Activated T-helper 17 cell treated with anti-CD3 and anti-CD28 coated beads, Interleukin-2, amount 50 U/mL, for 72 hours (primary cell): ENCODE data around the gene KIF3A. TPM values are rescaled to one million over a fixed set of nuclear protein-coding genes. Genes with fewer than 3 reads are reported as not detected.

Experiments
- ATAC-seq: fragments of 150-1000 bp; cut with Tn5 transposase; replicated peaks from 2 replicates; pipeline ENCODE4 v1.10.0; 2021; ENCODE audit warnings: mild to moderate bottlenecking, moderate library complexity
- H3K27ac Mint-ChIP-seq: one replicate; pipeline ENCODE4 v1.8.0; 2022; ENCODE audit warnings: mixed read lengths
- H3K27me3 Mint-ChIP-seq: one replicate; pipeline ENCODE4 v1.8.0; 2022; ENCODE audit warnings: mixed read lengths
- H3K36me3 Mint-ChIP-seq: one replicate; pipeline ENCODE4 v1.8.0; 2022; ENCODE audit warnings: low read depth, mild to moderate bottlenecking, mixed read lengths
- H3K4me1 Mint-ChIP-seq: one replicate; pipeline ENCODE4 v1.8.0; 2022; ENCODE audit warnings: mixed read lengths
- H3K4me3 Mint-ChIP-seq: one replicate; pipeline ENCODE4 v1.8.0; 2022; ENCODE audit warnings: mild to moderate bottlenecking, mixed read lengths
- H3K9me3 Mint-ChIP-seq: one replicate; pipeline ENCODE4 v1.8.0; 2022; ENCODE audit warnings: mixed read lengths
- total RNA-seq, 2 donors: library from RNA; stranded (reverse); gene quantifications; one replicate each; pipeline ENCODE4 v1.2.3, GENCODE V29; 2022

KIF3A gene
- total RNA-seq, 2 donors from 2014 or later: 8.3 to 13.9 TPM

DNA sequence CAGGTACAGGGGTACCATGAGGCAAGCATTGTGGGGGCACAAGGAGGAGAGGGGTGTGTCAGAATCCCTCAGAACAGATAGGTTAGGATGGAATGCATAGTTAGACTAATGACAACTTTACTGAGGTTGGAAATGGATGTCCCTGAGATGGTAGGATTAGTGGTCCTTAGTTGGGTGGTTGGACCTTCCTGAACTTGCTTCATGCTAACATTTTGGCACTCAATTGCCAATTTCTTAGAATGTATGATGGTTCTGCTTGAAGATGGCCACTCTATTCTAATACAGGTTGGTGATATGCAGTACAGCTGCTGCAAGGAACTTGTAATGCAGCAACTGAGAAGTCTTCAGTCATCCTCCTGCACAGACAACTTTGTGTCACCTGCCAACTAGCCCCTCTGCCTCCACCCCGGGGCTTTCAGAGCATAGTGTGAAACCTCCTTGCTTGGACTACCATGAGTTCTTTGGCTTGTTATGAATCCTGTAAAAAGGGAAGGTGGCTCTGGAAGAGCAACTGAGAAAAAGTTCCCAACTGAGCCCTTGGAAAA, 15.3 kb upstream of the KIF3A start:
- Mint-ChIP-seq H3K36me3 (peaks cover 25% of the 10 kb centered on the region), H3K4me3 (no peak overlapping the region), H3K9me3 (no peaks in the 10 kb centered on the region), H3K4me1 (peaks cover 25% of the 10 kb centered on the region), H3K27me3 (no peaks in the 10 kb centered on the region), H3K27ac (peak overlapping the region; percentile 76)
- ATAC-seq: no peak

DNA sequence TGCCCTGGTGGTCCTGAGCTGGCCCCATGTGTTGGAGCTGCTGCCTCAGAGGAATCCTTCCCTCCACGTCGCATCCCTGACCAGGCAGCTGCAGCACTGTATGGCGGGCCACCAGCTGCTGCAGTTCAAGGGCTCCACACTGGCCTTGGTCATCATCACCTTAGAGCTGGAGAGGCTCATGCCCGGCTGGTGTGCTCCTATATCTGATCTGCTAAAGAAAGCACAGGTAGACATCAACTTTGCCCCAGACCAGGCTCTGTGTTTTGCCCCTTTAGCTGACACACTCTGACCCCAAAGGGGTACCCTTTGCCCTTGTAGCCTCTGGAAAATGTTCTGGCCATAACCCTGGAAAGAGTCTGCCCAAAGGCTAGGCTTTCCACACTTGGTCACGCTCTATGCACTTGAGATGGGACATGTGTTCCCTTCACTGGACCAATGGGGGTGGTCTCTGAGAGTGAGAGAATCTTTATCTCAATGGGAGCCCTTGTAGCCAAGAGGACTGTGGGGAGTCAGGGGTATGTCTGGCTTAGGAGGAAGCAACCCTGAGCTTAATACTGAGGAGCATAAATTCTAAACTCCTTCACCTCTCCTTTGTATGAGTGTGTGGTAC, 14.7 kb upstream of the KIF3A start:
- Mint-ChIP-seq H3K4me3 (peak overlapping the region; percentile 39), H3K4me1 (peaks cover 25% of the 10 kb centered on the region), H3K27ac (peak overlapping the region; percentile 76), H3K36me3 (peaks cover 25% of the 10 kb centered on the region), H3K9me3 (no peaks in the 10 kb centered on the region), H3K27me3 (no peaks in the 10 kb centered on the region)
- ATAC-seq: no peak

DNA sequence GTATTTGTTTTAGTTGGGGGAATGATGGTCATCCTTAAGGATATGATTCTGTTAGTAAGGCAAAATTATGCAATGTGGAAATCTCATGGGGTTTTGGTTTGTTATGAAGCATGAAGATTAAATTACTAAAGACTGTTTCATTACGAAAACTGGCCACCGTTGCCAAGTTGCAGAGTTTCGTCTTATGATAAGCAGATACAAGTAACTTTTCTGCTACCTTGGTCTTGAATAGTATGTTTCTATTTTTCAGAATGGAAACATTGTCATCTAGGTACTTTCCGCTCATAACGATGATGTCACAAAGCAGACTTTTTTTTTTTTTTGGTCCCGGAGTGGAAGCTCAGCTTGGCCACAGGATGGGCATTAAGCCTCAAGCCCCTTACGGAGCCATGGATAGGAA, 14.1 kb upstream of the KIF3A start:
- Mint-ChIP-seq H3K4me3 (peak overlapping the region; percentile 39), H3K27me3 (no peaks in the 10 kb centered on the region), H3K27ac (peak overlapping the region; percentile 76), H3K36me3 (peaks cover 25% of the 10 kb centered on the region), H3K9me3 (no peaks in the 10 kb centered on the region), H3K4me1 (peaks cover 25% of the 10 kb centered on the region)
- peak; percentile 67 for ATAC-seq

DNA sequence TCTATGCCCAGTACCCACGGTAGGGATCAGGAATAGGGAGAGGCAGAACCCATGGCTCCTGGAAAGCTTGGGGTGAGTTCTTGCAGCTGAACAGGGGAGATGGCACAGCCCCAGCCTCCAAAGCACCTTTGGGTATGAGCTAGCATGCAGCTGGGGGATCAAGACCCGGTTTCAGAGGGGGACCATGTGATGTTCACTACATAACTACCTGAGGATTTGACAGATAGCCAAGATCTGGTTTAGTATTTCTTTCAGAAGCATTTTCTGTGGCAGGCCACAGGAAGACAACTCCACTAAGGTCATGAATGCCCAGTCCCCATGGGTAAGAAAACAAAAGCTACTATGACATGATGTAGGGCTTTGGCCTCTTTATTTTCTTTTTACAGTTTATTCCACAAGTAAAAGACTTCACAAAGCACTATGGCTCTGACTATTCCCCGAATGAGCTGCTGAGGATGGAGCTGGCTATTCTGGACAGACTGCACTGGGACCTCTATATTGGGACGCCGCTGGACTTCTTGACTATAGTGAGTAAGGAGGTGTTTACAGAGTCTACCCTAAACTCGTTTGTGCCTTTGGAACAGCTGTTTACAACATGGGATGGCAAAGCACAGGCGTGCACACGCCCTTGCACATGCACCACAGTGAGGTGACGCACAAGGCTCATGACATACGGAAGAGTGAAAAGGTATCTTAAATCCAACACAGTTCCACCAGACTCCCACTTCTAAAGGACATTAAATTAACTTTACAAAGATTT, 13.3 kb upstream of the KIF3A start:
- peaks cover 24% of the 10 kb centered on the region for H3K36me3 Mint-ChIP-seq
- H3K4me3 Mint-ChIP-seq: peak overlapping the region; percentile 39
- H3K27ac Mint-ChIP-seq: peak overlapping the region; percentile 76
- H3K27me3 Mint-ChIP-seq: no peaks in the 10 kb centered on the region
- no peaks in the 10 kb centered on the region for H3K9me3 Mint-ChIP-seq
- peak; percentile 5 for ATAC-seq
- H3K4me1 Mint-ChIP-seq: peaks cover 25% of the 10 kb centered on the region

DNA sequence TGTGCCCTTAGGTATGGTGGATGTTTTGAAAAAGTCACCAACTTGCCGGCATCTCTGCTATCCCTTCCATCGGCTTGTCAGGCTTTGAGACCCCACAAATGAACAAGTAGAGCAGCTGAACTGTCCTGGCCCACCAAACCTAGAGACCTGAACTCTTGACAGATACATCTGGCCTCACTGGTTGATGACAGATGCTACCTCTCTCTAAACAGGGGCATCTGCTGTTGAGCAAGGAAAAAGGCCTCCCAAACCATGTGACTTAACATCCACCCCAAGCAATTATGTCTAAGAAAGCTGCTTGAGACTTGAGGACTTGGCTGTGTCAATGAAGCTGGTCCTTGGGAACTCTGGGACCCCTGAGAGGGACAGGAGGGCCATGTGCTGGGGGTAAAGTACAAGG, 12.2 kb upstream of the KIF3A start:
- H3K36me3 Mint-ChIP-seq: peaks cover 18% of the 10 kb centered on the region
- H3K4me1 Mint-ChIP-seq: peaks cover 25% of the 10 kb centered on the region
- H3K27ac Mint-ChIP-seq: peak overlapping the region; percentile 76
- H3K4me3 Mint-ChIP-seq: no peak overlapping the region
- ATAC-seq: no peak
- H3K9me3 Mint-ChIP-seq: no peaks in the 10 kb centered on the region
- no peaks in the 10 kb centered on the region for H3K27me3 Mint-ChIP-seq

DNA sequence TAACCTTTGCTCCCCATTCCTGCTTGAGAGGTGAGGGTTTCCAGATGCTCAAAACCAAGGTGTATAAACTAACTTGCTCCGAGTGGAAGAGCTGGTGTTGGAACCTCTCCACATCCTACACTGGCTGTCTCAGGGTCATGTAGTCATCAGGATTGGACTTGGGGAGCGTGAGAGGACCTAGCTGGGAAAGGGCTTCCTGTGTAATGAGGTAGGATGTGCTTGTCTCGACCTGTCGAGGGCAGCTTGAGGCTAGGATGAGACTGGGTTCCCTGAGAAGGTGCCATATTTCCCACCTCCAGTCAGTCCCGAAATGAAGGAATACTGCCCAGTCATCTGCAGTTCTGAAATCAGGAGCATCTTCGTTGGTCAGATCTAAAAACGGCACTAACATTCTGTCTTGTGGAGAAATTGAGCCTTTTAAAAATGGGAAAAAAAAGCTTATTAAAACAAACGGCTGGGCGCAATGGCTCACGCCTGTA, 11.2 kb upstream of the KIF3A start:
- peak overlapping the region; percentile 28 for H3K27ac Mint-ChIP-seq
- peak overlapping the region; percentile 54 for H3K4me3 Mint-ChIP-seq
- ATAC-seq: no peak
- H3K4me1 Mint-ChIP-seq: peaks cover 23% of the 10 kb centered on the region
- H3K36me3 Mint-ChIP-seq: peaks cover 15% of the 10 kb centered on the region
- H3K9me3 Mint-ChIP-seq: no peaks in the 10 kb centered on the region
- no peaks in the 10 kb centered on the region for H3K27me3 Mint-ChIP-seq

DNA sequence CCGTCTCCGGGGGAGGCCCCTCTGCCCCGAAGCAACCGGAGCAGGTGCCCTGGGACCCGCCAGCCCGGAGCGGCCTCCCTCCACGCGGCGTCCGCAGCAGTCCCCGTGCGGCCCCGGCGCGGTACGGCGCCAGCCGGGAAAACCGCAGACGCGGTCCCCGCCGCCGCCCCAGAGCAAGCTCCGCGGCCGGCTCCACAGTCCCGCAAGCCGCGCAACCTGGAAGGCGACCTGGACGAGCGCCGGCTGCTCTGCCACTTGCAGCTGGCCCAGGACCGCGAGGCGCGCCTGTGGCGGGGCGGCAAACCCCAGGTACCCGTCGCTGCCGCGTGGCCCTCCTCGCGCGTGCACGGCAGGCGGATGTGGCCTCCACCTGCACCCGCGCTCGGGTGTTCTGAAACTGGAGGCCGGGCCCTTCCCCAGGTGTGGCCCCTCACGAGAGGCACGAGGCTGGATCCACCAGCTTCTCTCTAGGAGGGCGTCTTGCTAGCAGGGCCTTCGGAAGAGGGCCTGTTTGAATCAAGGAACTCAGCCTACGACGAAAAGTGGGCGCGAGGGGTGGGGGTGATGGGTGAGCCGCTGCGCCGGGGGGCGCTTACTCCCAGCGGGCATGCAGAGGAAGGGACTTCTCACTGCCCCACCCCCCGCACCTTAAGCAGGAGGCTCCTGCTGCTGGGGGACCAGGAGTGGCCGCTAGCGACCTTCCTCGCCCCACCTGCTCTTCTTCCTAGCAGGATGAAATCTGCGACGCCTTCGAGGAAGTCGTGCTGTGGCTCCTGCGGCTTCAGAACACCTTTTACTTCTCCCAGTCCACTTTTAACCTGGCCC, 10.5 kb upstream of the KIF3A start:
- ATAC-seq: peak; percentile 7
- no peaks in the 10 kb centered on the region for H3K9me3 Mint-ChIP-seq
- peak overlapping the region; percentile 54 for H3K4me3 Mint-ChIP-seq
- no peaks in the 10 kb centered on the region for H3K27me3 Mint-ChIP-seq
- H3K36me3 Mint-ChIP-seq: peaks cover 9% of the 10 kb centered on the region
- H3K4me1 Mint-ChIP-seq: peaks cover 20% of the 10 kb centered on the region
- peak overlapping the region; percentile 28 for H3K27ac Mint-ChIP-seq

DNA sequence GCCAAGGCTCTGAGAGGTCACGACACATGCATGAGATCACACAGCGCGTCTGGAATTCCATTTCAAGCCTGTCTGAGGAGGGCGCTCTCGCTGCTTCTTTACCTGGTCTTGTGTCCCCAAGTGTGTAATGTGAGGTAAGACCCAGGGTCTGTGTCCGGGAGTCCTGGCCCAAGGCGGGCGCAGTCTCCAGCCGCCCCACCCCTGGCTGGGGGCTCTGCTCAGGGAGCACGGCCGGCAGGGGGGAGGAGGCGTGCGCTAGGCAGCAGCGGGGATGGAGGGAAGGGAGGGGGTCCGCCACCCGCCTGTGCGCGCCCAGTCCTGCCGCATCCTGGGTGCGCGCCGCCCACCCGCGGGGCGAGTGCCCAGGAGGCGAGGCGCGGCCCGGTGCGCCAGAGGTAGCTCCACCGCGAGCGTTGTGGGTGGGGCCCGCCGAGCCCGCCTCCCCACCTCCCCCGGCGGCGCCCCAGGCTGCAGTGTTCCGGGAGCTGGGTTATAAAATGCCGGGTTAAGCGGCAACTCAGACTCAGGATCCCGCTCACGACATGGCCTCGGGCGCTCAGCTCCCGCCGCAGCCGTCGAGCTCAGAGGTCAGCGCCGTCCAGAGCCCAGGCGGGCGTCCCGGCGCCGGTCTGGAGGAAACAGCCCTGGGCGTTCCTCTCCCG, 9.7 kb upstream of the KIF3A start, which contains the start of gene CCNI2:
Gene CCNI2 (plus strand): TSS at position 473 of the 662 bp plus-strand sequence. CDS start 70 bp downstream, at position 543.
- H3K9me3 Mint-ChIP-seq: no peaks in the 10 kb centered on the region
- ATAC-seq: peak; percentile 74
- H3K4me1 Mint-ChIP-seq: peaks cover 17% of the 10 kb centered on the region
- no peaks in the 10 kb centered on the region for H3K27me3 Mint-ChIP-seq
- H3K4me3 Mint-ChIP-seq: peak within 1 kb of the TSS; percentile 77
- H3K36me3 Mint-ChIP-seq: peaks cover 9% of the 10 kb centered on the region
- H3K27ac Mint-ChIP-seq: peak within 1 kb of the TSS; percentile 72

DNA sequence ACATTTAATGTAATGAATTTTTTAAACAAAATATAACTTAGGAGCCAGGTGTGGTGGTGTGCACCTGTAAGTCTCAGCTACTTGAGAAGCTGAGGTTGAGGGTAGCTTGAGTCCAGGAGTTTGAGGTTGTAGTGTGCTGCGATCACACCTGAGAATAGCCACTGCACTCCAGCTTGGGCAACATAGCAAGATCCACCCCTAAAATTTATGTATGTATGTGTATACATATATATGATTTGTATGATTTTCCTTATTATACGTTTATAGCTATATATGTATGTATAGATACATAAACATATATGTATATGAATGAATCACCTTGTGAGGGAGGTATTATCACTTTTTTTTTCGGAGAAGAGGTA, 9.2 kb upstream of the KIF3A start:
- Mint-ChIP-seq H3K27me3 (no peaks in the 10 kb centered on the region), H3K4me3 (peak overlapping the region; percentile 77), H3K4me1 (peaks cover 14% of the 10 kb centered on the region), H3K27ac (peak overlapping the region; percentile 72), H3K9me3 (no peaks in the 10 kb centered on the region), H3K36me3 (peaks cover 7% of the 10 kb centered on the region)
- ATAC-seq: no peak

DNA sequence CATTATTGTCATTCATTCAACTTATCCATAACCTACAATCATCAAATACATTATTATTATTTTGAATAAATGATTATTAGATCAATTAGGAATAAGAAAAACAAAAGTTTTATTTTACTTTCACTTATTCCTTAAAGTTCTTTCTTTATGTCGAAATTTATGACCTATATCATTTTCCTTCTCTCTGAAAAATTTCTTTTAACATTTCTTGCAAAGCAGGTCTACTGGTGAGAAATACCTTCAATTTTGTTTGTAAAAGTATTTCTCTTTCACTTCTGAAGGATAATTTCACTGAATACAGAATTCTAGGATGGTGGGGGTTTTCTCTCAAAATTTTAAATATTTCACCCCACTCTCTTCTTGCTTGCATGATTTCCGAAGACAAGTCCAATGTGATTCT, 7.3 kb upstream of the KIF3A start:
- no peak for ATAC-seq
- Mint-ChIP-seq H3K27me3 (no peaks in the 10 kb centered on the region), H3K36me3 (no peaks in the 10 kb centered on the region)

DNA sequence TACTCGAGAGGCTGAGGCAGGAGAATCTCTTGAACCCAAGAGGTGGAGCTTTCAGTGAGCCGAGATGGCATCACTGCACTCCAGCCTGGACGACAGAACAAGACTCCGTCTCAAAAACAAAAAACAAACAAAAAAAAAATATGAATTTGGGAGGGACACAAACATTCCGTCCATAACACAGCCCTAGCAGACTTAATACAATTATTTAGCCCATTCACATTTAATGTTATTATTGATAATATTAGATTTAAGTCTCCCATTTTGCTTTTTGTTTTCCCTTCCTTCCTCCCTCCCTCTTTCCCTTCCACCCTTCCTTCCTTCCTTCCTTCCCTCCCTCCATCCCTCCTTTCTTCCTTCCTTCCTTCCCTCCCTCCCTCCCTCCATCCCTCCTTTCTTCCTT, 5.3 kb upstream of the KIF3A start:
- Mint-ChIP-seq H3K27me3 (no peaks in the 10 kb centered on the region), H3K36me3 (no peaks in the 10 kb centered on the region), H3K4me1 (peaks cover 8% of the 10 kb centered on the region), H3K4me3 (no peak overlapping the region), H3K9me3 (no peaks in the 10 kb centered on the region), H3K27ac (no peak overlapping the region)
- no peak for ATAC-seq

More for the DNA sequence above, 7.3 kb upstream of the KIF3A start:
- H3K9me3 Mint-ChIP-seq: no peaks in the 10 kb centered on the region
- no peak overlapping the region for H3K4me3 Mint-ChIP-seq
- no peaks in the 10 kb centered on the region for H3K4me1 Mint-ChIP-seq
- no peak overlapping the region for H3K27ac Mint-ChIP-seq

DNA sequence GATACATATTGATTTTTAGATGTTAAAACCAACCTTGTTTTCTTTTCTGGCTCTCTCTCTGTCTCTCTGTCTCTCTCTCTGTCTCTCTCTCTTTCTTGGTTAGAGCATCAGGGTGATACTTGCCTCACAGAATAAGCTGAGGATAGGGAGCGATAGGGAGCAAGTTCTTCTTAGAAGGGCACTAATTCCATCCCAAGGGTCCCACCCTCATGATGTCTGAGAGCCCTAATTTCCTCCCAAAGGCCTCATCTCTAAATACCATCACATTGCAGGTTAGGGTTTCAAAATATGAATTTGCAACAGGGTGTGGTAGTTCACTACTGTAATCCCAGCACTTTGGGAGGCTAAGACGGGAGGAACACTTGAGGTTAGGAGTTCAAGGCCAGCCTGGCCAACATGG, 4.8 kb upstream of the KIF3A start:
- H3K4me1 Mint-ChIP-seq: peaks cover 10% of the 10 kb centered on the region

DNA sequence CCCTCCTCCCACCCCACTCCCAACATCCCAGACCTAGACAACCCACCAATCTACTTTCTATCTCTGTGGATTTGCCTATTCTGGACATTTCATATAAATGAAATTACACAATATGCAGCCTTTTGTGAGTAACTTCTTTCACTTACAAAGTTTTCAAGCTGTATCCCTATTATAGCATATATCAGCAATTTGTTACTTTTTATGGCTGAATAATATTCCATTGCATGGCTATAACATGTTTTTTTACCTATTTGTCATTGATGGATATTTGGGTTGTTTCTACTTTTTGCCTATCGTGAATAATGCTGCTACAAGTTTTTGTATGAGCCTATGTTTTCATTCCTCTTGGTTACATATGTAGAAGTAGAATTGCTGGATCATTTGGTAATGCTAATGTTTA, 1.9 kb upstream of the KIF3A start:
- no peak for ATAC-seq
- no peaks in the 10 kb centered on the region for H3K9me3 Mint-ChIP-seq
- peaks cover 23% of the 10 kb centered on the region for H3K4me1 Mint-ChIP-seq
- H3K27me3 Mint-ChIP-seq: no peaks in the 10 kb centered on the region
- no peak overlapping the region for H3K27ac Mint-ChIP-seq
- no peak overlapping the region for H3K4me3 Mint-ChIP-seq
- H3K36me3 Mint-ChIP-seq: peaks cover 2% of the 10 kb centered on the region

More for the DNA sequence above, 4.8 kb upstream of the KIF3A start:
- no peaks in the 10 kb centered on the region for H3K27me3 Mint-ChIP-seq
- H3K27ac Mint-ChIP-seq: no peak overlapping the region
- no peak overlapping the region for H3K4me3 Mint-ChIP-seq
- H3K9me3 Mint-ChIP-seq: no peaks in the 10 kb centered on the region
- no peak for ATAC-seq
- H3K36me3 Mint-ChIP-seq: no peaks in the 10 kb centered on the region
